K562 (cell line): ENCODE data around the gene FST. TPM values are rescaled to one million over a fixed set of nuclear protein-coding genes. Genes with fewer than 3 reads are reported as not detected.

ENCODE experiments used
- CC2D1A ChIP-seq: fragments of 450-650 bp; IDR thresholded peaks from 2 replicates; pipeline ENCODE4 v1.6.1; 2017; ENCODE audit warnings: mild to moderate bottlenecking
- CHD4 ChIP-seq: fragments of 200-600 bp; sonication (generic); IDR thresholded peaks from 3 replicates; pipeline ENCODE4 v1.6.1; 2012; ENCODE audit warnings: low read depth, mild to moderate bottlenecking, mixed read lengths, low read length, inconsistent platforms; ENCODE audit not compliant: insufficient read depth, insufficient replicate concordance, poor library complexity, severe bottlenecking
- ETV1 ChIP-seq: fragments of 450-650 bp; conservative IDR thresholded peaks from 2 replicates; pipeline ENCODE4 v1.6.1; 2016; ENCODE audit warnings: missing genetic modification characterization, control low read depth, low read depth, missing compliant biosample characterization
- GATAD2A ChIP-seq: fragments of 450-650 bp; IDR thresholded peaks from 2 replicates; pipeline ENCODE4 v1.6.1; 2017
- NFYB ChIP-seq: IDR thresholded peaks from 2 replicates; pipeline ENCODE4 v1.6.1; 2011; ENCODE audit warnings: mild to moderate bottlenecking, moderate library complexity; ENCODE audit not compliant: insufficient read length; ENCODE audit errors: extremely low read depth
- POU5F1 ChIP-seq: fragments of 150-350 bp; IDR thresholded peaks from 2 replicates; pipeline ENCODE4 v1.6.1; 2014; ENCODE audit warnings: borderline replicate concordance, low read length, low read depth, mild to moderate bottlenecking; ENCODE audit not compliant: partially characterized antibody
- THRB ChIP-seq: fragments of 450-650 bp; formaldehyde crosslinking; conservative IDR thresholded peaks from 2 replicates; pipeline ENCODE4 v1.4.0; 2022; ENCODE audit warnings: mild to moderate bottlenecking, missing genetic modification characterization
- ZNF124 ChIP-seq: sonication (generic); formaldehyde crosslinking; IDR thresholded peaks from 2 replicates; pipeline ENCODE4 v1.8.1; 2022; ENCODE audit warnings: missing genetic modification reagents
- polyA plus RNA-seq, 8 experiments: library from polyadenylated mRNA; depleted of rRNA in 4 of 8; stranded (reverse) in 5 of 8; unstranded in 3 of 8; fragments of >200 nt; fragmentation: Nextera tagmentation in 2 of 8; fragmentation: Illumina TruSeq in 1 of 8; extraction: Ambion mirVana in 2 of 8; extraction: Trizol in 1 of 8; gene quantifications; 2 replicates each; pipeline versions ENCODE4 v1.2.1 to v1.2.3, GENCODE V29; 2011 to 2014; ENCODE audit warnings: inconsistent platforms in 1 of 8, missing spikeins in 1 of 8
- total RNA-seq, 7 experiments: library from RNA; depleted of rRNA in 6 of 7; stranded (reverse); fragments of >200 nt in 6 of 7; fragmentation: Illumina TruSeq in 2 of 7; extraction: Trizol in 2 of 7; gene quantifications; 2 replicates each; pipeline versions ENCODE4 v1.2.1 to v1.2.3, GENCODE V29; 2011 to 2021; ENCODE audit warnings: low replicate concordance in 1 of 7
- TF ChIP-seq, protein P1 (sequence below), 2 experiments: IDR thresholded peaks; 2 replicates each; pipeline ENCODE4 v1.6.1; 2012; ENCODE audit warnings: improper control_type of control experiment in 2 of 2, low read depth in 2 of 2, low read length in 2 of 2, borderline replicate concordance in 1 of 2
- TF ChIP-seq, protein P2 (sequence below): sonication (generic); formaldehyde crosslinking; IDR thresholded peaks from 2 replicates; pipeline ENCODE4 v1.9.0; 2022; ENCODE audit warnings: mild to moderate bottlenecking, missing genetic modification reagents
- TF ChIP-seq, protein P3 (sequence below): sonication (generic); formaldehyde crosslinking; IDR thresholded peaks from 2 replicates; pipeline ENCODE4 v1.8.0; 2023; ENCODE audit warnings: missing genetic modification reagents, mild to moderate bottlenecking, borderline replicate concordance
- TF ChIP-seq, protein P4 (sequence below): sonication (generic); formaldehyde crosslinking; IDR thresholded peaks from 2 replicates; pipeline ENCODE4 v1.8.0; 2022; ENCODE audit warnings: mild to moderate bottlenecking, missing genetic modification reagents

The FST gene
- total and polyA plus RNA-seq, 9 of the 15 experiments (the other 6 are each of a cell fraction or from before 2014, with no cell fraction given) = 0.03 to 0.27 TPM; not detected in 7

DNA sequence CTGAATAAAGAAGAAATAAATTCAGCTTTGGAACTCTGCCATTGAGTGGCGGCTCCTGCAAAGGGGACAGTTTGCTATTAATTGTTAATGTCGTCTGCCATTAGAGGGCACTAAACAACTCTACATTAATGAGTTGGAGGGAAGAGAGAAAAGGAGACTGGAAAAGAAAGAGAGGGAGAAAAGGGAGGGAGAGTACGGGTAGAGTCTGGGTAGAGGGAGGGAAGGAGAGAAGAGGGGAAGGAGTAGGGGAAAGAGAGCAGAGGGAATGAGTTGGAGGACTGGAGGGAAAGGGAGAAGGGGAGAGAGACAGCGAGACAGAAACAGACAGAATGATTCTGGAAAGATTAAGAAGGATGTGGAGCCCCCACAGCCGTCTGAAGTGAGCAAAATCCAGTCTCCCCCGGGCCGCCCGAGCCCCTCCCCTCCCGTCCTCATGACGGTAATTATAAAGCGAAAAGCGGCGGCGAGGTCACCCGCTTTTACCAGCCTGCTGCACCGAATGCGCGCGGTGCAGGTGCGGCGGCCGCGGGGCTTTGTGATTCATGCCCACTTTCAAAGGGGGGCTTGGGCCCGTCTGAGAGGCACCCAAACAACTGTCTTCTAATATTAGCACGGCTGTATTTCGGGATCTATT lies 1.9 kb upstream of the FST start (continued):
- TF ChIP-seq, protein P1, sequence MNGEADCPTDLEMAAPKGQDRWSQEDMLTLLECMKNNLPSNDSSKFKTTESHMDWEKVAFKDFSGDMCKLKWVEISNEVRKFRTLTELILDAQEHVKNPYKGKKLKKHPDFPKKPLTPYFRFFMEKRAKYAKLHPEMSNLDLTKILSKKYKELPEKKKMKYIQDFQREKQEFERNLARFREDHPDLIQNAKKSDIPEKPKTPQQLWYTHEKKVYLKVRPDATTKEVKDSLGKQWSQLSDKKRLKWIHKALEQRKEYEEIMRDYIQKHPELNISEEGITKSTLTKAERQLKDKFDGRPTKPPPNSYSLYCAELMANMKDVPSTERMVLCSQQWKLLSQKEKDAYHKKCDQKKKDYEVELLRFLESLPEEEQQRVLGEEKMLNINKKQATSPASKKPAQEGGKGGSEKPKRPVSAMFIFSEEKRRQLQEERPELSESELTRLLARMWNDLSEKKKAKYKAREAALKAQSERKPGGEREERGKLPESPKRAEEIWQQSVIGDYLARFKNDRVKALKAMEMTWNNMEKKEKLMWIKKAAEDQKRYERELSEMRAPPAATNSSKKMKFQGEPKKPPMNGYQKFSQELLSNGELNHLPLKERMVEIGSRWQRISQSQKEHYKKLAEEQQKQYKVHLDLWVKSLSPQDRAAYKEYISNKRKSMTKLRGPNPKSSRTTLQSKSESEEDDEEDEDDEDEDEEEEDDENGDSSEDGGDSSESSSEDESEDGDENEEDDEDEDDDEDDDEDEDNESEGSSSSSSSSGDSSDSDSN (IDR thresholded peaks at IDR 0.05; ENCODE audit: borderline replicate concordance in 1 of 2, low read depth in 2 of 2, low read length in 2 of 2) = no peak
- no peak for TF ChIP-seq ZNF124 (CRISPR knock-in tag)
- TF ChIP-seq, protein P2, sequence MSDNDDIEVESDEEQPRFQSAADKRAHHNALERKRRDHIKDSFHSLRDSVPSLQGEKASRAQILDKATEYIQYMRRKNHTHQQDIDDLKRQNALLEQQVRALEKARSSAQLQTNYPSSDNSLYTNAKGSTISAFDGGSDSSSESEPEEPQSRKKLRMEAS (CRISPR knock-in tag) = no peak
- TF ChIP-seq ETV1 (tag) = no peak
- peak; percentile 78 for TF ChIP-seq CC2D1A
- no peak for TF ChIP-seq NFYB
- TF ChIP-seq, protein P3, sequence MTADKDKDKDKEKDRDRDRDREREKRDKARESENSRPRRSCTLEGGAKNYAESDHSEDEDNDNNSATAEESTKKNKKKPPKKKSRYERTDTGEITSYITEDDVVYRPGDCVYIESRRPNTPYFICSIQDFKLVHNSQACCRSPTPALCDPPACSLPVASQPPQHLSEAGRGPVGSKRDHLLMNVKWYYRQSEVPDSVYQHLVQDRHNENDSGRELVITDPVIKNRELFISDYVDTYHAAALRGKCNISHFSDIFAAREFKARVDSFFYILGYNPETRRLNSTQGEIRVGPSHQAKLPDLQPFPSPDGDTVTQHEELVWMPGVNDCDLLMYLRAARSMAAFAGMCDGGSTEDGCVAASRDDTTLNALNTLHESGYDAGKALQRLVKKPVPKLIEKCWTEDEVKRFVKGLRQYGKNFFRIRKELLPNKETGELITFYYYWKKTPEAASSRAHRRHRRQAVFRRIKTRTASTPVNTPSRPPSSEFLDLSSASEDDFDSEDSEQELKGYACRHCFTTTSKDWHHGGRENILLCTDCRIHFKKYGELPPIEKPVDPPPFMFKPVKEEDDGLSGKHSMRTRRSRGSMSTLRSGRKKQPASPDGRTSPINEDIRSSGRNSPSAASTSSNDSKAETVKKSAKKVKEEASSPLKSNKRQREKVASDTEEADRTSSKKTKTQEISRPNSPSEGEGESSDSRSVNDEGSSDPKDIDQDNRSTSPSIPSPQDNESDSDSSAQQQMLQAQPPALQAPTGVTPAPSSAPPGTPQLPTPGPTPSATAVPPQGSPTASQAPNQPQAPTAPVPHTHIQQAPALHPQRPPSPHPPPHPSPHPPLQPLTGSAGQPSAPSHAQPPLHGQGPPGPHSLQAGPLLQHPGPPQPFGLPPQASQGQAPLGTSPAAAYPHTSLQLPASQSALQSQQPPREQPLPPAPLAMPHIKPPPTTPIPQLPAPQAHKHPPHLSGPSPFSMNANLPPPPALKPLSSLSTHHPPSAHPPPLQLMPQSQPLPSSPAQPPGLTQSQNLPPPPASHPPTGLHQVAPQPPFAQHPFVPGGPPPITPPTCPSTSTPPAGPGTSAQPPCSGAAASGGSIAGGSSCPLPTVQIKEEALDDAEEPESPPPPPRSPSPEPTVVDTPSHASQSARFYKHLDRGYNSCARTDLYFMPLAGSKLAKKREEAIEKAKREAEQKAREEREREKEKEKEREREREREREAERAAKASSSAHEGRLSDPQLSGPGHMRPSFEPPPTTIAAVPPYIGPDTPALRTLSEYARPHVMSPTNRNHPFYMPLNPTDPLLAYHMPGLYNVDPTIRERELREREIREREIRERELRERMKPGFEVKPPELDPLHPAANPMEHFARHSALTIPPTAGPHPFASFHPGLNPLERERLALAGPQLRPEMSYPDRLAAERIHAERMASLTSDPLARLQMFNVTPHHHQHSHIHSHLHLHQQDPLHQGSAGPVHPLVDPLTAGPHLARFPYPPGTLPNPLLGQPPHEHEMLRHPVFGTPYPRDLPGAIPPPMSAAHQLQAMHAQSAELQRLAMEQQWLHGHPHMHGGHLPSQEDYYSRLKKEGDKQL = no peak
- TF ChIP-seq THRB (CRISPR knock-in tag) = peak; percentile 85; the same call in 1 of the 2 replicates
- no peak for TF ChIP-seq POU5F1
- TF ChIP-seq GATAD2A = no peak
- no peak for TF ChIP-seq CHD4
- TF ChIP-seq, protein P4, sequence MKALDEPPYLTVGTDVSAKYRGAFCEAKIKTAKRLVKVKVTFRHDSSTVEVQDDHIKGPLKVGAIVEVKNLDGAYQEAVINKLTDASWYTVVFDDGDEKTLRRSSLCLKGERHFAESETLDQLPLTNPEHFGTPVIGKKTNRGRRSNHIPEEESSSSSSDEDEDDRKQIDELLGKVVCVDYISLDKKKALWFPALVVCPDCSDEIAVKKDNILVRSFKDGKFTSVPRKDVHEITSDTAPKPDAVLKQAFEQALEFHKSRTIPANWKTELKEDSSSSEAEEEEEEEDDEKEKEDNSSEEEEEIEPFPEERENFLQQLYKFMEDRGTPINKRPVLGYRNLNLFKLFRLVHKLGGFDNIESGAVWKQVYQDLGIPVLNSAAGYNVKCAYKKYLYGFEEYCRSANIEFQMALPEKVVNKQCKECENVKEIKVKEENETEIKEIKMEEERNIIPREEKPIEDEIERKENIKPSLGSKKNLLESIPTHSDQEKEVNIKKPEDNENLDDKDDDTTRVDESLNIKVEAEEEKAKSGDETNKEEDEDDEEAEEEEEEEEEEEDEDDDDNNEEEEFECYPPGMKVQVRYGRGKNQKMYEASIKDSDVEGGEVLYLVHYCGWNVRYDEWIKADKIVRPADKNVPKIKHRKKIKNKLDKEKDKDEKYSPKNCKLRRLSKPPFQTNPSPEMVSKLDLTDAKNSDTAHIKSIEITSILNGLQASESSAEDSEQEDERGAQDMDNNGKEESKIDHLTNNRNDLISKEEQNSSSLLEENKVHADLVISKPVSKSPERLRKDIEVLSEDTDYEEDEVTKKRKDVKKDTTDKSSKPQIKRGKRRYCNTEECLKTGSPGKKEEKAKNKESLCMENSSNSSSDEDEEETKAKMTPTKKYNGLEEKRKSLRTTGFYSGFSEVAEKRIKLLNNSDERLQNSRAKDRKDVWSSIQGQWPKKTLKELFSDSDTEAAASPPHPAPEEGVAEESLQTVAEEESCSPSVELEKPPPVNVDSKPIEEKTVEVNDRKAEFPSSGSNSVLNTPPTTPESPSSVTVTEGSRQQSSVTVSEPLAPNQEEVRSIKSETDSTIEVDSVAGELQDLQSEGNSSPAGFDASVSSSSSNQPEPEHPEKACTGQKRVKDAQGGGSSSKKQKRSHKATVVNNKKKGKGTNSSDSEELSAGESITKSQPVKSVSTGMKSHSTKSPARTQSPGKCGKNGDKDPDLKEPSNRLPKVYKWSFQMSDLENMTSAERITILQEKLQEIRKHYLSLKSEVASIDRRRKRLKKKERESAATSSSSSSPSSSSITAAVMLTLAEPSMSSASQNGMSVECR (CRISPR knock-in tag) = no peak
